Retina (tissue), 1 donor: ENCODE measurements around the gene MANF.
A peak's percentile ranks its signal among the peaks of the same experiment; 100 is the strongest.

Experiments
- DNase-seq: peaks from one replicate; pipeline ENCODE4 v3.0.0-alpha.2; 2016

The MANF gene

DNA sequence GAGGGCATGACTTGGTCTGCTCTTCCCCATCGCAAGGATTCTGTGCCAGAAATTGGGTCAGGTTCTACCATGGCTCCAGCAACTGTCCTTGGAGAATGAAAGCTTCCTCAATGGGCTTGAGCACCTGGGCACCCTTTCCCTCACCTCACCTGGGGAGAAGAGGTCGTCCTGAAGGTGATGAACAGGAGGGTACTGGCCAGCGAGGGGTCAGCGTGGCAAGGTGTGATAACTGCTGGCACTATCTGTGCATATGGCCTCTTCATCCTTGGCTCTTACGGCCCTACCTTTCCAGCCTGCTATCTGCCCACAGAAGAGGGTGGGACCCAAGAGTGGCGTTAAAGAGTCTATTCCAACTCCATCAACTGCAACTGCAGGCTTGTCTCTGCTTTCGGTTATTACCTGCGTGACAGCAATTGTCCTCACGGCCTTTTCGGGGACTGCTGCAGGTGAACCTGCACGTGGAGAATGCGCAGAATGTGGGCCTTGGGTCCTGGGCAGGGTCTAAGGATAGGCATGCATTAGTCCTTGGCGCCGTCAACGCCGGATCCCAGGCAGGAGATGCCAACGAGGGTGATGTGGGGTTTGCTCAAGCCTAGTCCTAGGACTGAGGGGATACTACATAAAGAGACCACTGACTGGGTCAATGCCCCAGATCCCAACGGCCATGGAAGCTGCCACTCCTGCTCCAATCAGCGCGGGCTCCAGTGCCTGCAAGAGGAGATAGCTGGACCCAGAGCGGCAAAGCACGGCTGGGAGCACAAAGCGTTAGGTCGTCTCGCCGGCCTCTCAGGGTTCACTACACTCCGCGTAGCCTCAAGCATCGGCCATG is 5.4 kb downstream of the MANF start:
- peak; percentile 95 for DNase-seq

DNA sequence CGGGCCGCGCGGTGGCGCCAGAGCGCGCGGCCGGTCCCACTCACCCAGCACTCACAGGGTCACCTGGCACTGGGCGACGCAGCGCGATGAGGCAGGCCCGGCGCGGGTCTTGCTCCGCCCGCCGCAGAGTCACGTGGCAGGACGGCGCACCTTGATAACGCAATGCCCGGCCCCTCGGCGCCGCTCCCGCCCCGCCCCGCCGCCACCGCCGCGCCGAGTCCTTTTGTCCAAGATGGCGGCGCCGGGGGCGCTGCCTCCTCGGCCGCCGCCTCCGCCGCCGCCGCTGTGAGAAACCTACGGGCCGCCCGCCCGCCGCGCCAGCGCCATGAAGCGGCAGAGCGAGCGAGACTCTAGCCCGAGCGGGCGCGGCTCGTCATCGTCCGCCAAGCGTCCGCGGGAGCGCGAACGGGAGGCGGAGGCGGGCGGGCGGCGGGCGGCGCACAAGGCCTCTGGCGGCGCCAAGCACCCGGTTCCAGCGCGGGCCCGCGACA is 6.0 kb downstream of the MANF start, which contains the start of gene RBM15B:
RBM15B (plus strand) TSS at position 211 of the 491 bp plus-strand sequence; CDS start at position 326, 115 bp downstream.
- no peak for DNase-seq

DNA sequence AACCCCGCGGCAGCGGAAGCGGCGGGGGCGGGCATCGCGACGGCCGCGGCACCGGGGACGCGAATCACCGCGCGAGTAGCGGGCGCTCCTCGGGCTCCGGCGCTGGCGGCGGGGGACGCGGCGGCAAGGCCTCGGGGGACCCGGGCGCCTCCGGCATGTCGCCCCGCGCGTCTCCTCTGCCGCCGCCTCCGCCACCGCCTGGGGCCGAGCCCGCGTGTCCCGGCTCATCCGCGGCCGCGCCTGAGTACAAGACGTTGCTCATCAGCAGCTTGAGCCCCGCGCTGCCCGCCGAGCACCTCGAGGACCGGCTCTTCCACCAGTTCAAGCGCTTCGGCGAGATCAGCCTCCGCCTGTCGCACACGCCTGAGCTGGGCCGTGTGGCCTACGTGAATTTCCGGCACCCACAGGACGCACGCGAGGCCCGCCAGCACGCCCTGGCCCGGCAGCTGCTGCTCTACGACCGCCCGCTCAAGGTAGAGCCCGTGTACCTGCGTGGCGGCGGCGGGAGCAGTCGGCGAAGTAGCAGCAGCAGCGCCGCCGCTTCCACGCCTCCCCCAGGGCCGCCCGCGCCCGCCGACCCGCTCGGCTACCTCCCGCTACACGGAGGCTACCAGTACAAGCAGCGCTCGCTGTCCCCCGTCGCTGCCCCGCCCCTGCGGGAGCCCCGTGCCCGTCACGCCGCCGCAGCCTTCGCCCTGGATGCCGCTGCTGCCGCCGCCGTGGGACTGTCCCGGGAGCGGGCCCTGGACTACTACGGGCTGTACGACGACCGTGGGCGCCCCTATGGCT is 6.7 kb downstream of the MANF start:
- peak; percentile 74 for DNase-seq

GRCh38 chr3:51392355-51393133 is 7.5 kb downstream of the MANF start:
- DNase-seq = no peak

- no peak for DNase-seq
These were observed 8.0 kb downstream of the MANF start for GRCh38 chr3:51393134-51393495.

DNA sequence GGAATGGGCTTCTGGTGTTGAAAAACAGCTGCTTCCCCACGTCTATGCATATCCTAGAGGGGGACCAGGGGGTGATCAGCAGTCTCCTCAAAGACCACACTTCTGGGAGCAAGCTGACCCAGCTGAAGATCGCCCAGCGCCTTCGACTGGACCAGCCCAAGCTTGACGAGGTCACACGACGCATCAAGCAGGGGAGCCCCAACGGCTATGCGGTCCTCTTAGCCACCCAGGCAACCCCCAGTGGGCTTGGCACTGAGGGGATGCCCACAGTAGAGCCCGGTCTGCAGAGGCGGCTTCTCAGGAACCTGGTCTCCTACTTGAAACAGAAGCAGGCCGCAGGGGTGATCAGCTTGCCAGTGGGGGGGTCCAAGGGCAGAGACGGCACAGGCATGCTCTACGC is 8.5 kb downstream of the MANF start:
- DNase-seq = no peak

GRCh38 chr3:51394541-51394940 is 9.4 kb downstream of the MANF start:
- DNase-seq = no peak

GRCh38 chr3:51395493-51396213 is 10.6 kb downstream of the MANF start:
- DNase-seq = no peak

DNA sequence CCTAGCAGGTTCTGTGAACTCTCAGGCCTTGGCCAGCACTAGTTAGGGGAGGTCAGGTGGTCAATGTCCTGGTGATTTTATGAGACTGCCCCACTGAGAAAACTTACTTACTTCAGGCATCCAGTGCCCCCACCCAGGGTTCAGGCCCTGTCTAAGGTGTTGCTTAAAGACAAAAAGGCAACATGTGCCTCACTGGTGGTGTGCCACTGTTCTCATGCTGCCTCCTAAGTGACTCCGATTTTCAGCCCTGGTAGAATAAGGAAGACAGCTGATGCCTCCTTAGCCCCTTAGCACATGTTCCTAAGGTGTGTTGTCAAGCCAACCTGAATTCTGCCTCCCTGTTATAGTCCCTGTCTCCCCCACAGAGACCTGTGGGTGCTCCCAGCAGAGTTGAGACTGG is 11.3 kb downstream of the MANF start:
- DNase-seq = no peak

DNA sequence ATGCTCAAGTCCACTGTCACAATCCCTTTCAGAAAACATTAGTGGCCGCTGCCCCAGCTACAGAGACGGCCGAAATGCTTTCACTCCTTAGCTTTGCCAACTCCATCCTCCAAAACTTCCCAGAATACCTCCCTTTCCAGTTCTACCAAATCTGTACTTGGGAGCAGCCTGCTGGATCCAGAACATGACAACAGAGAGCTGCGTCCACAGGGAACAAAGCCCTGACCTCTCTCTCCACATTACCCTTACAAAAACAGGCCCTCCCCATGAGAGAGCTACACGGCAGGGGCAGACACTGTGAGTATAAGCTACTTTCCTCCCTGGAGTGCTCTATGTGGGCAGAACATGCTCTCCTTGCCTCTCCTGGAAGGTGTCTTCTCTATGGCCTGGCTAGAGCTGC is 12.3 kb downstream of the MANF start:
- DNase-seq = no peak

- no peak for DNase-seq
These were observed 13.7 kb downstream of the MANF start for GRCh38 chr3:51398595-51399310.

GRCh38 chr3:51400166-51400565 is 15.1 kb downstream of the MANF start:
- DNase-seq = no peak

DNA sequence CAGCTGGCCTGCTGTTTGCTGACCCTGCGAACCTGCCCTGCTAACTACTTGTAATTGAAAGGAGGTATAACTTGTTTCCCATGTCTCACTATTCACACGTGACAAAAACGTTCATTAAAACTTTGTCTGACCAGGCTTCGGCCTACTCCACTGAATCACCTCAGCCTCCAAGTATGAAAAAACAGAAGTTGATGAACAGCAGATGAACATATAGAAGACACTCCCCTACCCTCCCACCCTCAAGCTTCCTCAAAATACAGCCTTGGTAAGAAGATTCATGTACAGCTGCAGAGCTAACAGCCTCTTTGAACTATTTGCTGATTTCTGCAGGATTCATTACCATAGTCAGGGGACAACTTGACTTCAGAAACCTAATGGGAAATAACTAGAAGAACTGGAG is 16.6 kb downstream of the MANF start:
- no peak for DNase-seq

- no peak for DNase-seq
These were observed 18.6 kb downstream of the MANF start for GRCh38 chr3:51403675-51404074.

DNA sequence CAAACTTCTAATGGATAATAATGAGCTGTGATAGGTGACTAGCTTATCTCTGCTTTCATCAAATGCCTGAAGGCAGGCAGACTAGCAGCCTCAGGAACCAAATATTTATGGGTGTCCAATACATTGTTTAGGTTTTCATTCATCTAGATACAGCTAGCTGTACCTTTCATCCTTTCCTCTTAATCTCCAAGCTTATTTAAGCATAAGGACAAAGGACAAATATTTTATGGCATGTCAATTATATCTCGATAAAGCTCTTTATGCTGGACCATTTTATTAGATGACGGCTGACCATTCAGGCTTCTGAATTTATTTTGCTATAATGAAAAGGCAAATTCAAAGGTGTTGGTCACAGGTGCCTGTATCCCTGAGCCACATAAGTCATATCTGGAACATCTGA is 22.9 kb downstream of the MANF start:
- no peak for DNase-seq

DNA sequence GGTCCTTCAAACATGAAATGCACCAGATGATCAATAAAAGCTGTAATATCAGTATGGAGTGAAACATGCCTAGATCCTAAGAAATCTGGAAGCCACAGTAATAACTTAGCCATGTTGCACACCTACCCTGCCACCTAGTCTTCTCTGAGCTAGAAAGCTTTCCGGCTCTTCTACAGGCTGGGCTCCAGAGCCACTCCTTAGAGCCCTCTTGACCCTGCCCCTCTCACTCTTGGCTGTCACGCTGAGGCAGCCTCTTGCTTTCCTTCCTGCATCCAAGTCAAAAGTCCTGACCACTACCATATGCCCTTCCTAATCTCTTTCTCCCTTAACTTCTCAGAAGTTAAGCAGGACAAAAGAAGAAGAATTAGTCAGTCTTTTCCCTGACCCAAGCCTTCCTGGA is 23.7 kb downstream of the MANF start:
- DNase-seq = no peak

GRCh38 chr3:51422211-51422610 is 37.1 kb downstream of the MANF start:
- no peak for DNase-seq

DNA sequence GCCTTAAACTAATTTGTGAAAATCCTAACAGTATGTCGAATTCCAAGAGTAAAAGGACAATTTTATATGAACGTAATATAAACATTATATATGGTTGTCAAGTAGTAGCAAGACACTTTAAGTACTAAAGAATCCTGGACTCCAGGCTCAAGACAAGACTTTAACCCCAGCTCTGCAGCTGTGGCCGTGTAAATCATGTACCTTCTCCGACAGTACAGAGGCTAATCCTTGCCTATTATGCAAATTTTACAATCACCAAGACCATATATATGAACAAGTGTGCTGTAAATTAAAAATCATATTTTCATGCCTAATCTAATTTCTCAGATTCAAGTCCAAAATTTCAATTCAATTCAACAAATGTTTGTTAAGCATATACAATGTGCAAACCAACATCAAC is 41.8 kb downstream of the MANF start:
- DNase-seq = no peak

GRCh38 chr3:51429138-51429537 is 44.0 kb downstream of the MANF start:
- no peak for DNase-seq

DNA sequence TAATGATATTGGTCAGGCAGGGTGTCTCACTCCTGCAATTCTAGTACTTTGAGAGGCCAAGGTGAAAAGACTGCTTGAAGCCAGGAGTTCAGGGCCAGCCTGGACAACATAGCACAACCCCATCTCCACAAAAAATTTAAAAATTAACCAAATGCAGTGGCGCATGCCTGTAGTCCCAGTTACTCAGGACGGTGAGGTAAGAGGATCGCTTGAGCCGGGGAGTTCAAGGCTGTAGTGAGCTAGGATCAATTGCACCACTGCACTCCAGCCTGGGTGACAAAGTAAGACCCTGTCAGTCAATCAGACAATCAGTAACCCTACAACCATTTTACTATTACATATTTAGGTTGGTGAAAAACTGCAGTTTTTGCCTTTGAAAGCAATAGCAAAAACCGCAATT is 49.0 kb downstream of the MANF start:
- DNase-seq = no peak

- peak; percentile 23 for DNase-seq
These were observed 49.7 kb downstream of the MANF start for GRCh38 chr3:51434746-51435327.
